Parathyroid adenoma (tissue), 2 donors: ENCODE data around the gene COA6.

Experiments used
- H2AFZ ChIP-seq: fragments of 300-600 bp; sonication (generic); one replicate; pipeline ENCODE4 v1.7.0; 2017; ENCODE audit warnings: antibody characterized with exemption, mild to moderate bottlenecking
- H3K27ac ChIP-seq: fragments of 300-600 bp; sonication (generic); one replicate; pipeline ENCODE4 v1.7.0; 2017
- H3K27me3 ChIP-seq: fragments of 300-600 bp; sonication (generic); one replicate; pipeline ENCODE4 v1.7.0; 2017; ENCODE audit warnings: low read length; ENCODE audit not compliant: control insufficient read depth, insufficient read depth
- H3K36me3 ChIP-seq: fragments of 300-600 bp; sonication (generic); one replicate; pipeline ENCODE4 v1.7.0; 2017; ENCODE audit warnings: low read length; ENCODE audit not compliant: control insufficient read depth, insufficient read depth
- H3K4me1 ChIP-seq: fragments of 300-600 bp; sonication (generic); one replicate; pipeline ENCODE4 v1.7.0; 2017; ENCODE audit warnings: control low read depth
- H3K4me2 ChIP-seq: fragments of 300-600 bp; sonication (generic); one replicate; pipeline ENCODE4 v1.7.0; 2017; ENCODE audit warnings: low read length
- H3K4me3 ChIP-seq: fragments of 300-600 bp; sonication (generic); one replicate; pipeline ENCODE4 v1.7.0; 2017; ENCODE audit warnings: low read depth, low read length
- H3K79me2 ChIP-seq: fragments of 300-600 bp; sonication (generic); one replicate; pipeline ENCODE4 v1.7.0; 2017; ENCODE audit warnings: control low read depth
- H3K9ac ChIP-seq: fragments of 300-600 bp; sonication (generic); one replicate; pipeline ENCODE4 v1.7.0; 2017; ENCODE audit warnings: mild to moderate bottlenecking
- H3K9me3 ChIP-seq: fragments of 300-600 bp; sonication (generic); one replicate; pipeline ENCODE4 v1.7.0; 2017; ENCODE audit warnings: low read length; ENCODE audit not compliant: control insufficient read depth
- TF ChIP-seq, protein P1 (sequence below): fragments of 300-600 bp; sonication (generic); IDR thresholded peaks from one replicate; pipeline ENCODE4 v1.7.0; 2017; ENCODE audit warnings: antibody characterized with exemption, mild to moderate bottlenecking
- donor health status: primary hyperparathyroidism.

Gene COA6

GRCh38 chr1:234373064-234373958, at the start of gene COA6:
TSS of gene COA6 (plus strand) at chr1:234373456. CDS start at chr1:234373467, 11 bp downstream.
- H3K36me3 ChIP-seq, result no peaks in the 10 kb centered on the region
- H2AFZ ChIP-seq, result peak within 1 kb of the TSS; percentile 92
- H3K4me3 ChIP-seq, result peak within 1 kb of the TSS; percentile 100
- H3K9ac ChIP-seq, result peak within 1 kb of the TSS; percentile 38
- H3K4me1 ChIP-seq, result peaks cover 2% of the 10 kb centered on the region
- H3K27ac ChIP-seq, result peak within 1 kb of the TSS; percentile 95
- TF ChIP-seq, protein P1, sequence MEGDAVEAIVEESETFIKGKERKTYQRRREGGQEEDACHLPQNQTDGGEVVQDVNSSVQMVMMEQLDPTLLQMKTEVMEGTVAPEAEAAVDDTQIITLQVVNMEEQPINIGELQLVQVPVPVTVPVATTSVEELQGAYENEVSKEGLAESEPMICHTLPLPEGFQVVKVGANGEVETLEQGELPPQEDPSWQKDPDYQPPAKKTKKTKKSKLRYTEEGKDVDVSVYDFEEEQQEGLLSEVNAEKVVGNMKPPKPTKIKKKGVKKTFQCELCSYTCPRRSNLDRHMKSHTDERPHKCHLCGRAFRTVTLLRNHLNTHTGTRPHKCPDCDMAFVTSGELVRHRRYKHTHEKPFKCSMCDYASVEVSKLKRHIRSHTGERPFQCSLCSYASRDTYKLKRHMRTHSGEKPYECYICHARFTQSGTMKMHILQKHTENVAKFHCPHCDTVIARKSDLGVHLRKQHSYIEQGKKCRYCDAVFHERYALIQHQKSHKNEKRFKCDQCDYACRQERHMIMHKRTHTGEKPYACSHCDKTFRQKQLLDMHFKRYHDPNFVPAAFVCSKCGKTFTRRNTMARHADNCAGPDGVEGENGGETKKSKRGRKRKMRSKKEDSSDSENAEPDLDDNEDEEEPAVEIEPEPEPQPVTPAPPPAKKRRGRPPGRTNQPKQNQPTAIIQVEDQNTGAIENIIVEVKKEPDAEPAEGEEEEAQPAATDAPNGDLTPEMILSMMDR, result no peak
- H3K9me3 ChIP-seq, result no peaks in the 10 kb centered on the region
- peak within 1 kb of the TSS; percentile 93 for H3K4me2 ChIP-seq
- no peaks in the 10 kb centered on the region for H3K27me3 ChIP-seq
- H3K79me2 ChIP-seq, result peaks cover 4% of the 10 kb centered on the region

DNA sequence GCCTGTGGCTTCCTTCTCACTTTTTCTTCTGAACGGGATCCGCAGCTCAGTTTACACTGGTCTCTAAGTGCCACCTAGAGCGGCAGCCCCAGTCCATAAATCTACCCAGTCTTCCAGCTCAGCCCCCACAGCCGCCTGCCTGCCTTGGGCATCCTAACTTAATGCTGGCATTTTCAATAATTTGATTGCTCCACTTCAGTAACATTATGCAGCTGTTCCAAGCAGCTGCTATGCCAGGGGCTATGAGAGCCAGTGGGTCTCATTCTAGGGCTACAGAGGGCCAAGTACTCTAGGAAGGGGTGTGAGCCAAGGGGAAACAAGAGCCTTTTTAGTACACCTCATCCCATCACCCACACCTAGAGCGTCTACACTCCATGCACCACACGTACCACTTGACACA, 48.4 kb upstream of the COA6 start:
- Histone ChIP-seq H3K9me3 (no peaks in the 10 kb centered on the region), H3K27ac (no peak overlapping the region), H3K79me2 (no peaks in the 10 kb centered on the region), H3K4me3 (no peak overlapping the region), H2AFZ (no peak overlapping the region), H3K27me3 (no peaks in the 10 kb centered on the region), H3K4me1 (no peaks in the 10 kb centered on the region), H3K4me2 (no peak overlapping the region), H3K9ac (no peak overlapping the region), H3K36me3 (no peaks in the 10 kb centered on the region)
- TF ChIP-seq, protein P1, result no peak

- H3K4me2 ChIP-seq, result no peak overlapping the region
- no peak overlapping the region for H3K4me3 ChIP-seq
Observed at GRCh38 chr1:234325878-234326496, 47.3 kb upstream of the COA6 start.

DNA sequence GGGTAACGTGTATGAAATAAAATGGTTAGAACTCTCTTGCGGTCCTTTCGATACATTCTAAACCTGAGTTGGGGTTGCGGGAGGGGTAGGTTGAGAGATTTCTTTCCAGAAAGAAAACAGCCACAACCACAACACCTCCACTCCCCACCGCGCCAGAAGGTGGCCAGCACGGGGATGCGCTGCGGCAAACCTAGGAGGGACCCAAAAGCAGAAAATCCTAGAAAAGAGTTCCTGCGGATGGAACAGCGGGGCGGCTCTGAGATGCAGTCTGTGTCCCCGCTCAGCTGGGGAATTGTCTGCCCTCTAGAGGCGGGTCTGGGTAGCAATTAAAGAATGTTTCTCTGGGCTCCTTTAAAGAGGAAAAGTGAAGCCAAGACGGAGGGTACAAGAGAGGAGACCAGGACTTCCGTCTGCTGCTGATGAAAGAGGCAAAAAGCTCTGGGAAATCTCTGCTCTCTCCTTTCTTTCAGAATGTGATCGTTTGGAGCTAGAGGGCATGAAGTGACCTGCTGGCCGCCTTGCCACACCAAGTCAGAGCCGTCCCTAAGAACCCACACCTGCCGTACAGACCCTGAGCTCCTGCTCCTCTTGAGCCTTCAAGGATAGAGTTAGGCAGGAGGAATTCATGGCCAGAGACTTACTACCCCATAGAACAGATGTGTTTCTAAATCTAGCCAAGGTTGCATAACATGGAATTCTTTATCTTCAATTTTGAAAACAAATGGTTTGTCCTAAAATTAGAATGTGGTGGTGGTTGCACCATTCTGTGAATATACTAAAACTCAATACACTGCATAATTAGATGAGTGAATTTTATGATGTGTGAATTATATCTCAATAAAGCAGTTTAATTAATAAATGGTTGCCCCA, 46.5 kb upstream of the COA6 start:
- H3K79me2 ChIP-seq, result no peaks in the 10 kb centered on the region
- no peak overlapping the region for H3K27ac ChIP-seq
- H3K27me3 ChIP-seq, result no peaks in the 10 kb centered on the region
- H2AFZ ChIP-seq, result no peak overlapping the region
- TF ChIP-seq, protein P1, result peak; percentile 47
- no peak overlapping the region for H3K9ac ChIP-seq
- H3K9me3 ChIP-seq, result no peaks in the 10 kb centered on the region
- no peaks in the 10 kb centered on the region for H3K36me3 ChIP-seq
- H3K4me1 ChIP-seq, result no peaks in the 10 kb centered on the region
- peak overlapping the region; percentile 22 for H3K4me2 ChIP-seq
- no peak overlapping the region for H3K4me3 ChIP-seq

More at GRCh38 chr1:234325878-234326496, 47.3 kb upstream of the COA6 start:
- H3K27me3 ChIP-seq, result no peaks in the 10 kb centered on the region
- no peaks in the 10 kb centered on the region for H3K4me1 ChIP-seq
- no peak overlapping the region for H3K9ac ChIP-seq
- H3K27ac ChIP-seq, result no peak overlapping the region
- no peak overlapping the region for H2AFZ ChIP-seq
- TF ChIP-seq, protein P1, result no peak
- no peaks in the 10 kb centered on the region for H3K79me2 ChIP-seq
- no peaks in the 10 kb centered on the region for H3K36me3 ChIP-seq
- H3K9me3 ChIP-seq, result no peaks in the 10 kb centered on the region
